ENCODE data around the gene INPP5D. TPM values are rescaled to one million over a fixed set of nuclear protein-coding genes. Genes with fewer than 3 reads are reported as not detected.
"Not testable (repeated sequence)": the region's sequence is repeated elsewhere in the genome, so short reads cannot be mapped to it uniquely, and the experiment has no call there.

The INPP5D gene
- total RNA-seq, 1 donor from 2014 or later: 2.2 TPM

DNA sequence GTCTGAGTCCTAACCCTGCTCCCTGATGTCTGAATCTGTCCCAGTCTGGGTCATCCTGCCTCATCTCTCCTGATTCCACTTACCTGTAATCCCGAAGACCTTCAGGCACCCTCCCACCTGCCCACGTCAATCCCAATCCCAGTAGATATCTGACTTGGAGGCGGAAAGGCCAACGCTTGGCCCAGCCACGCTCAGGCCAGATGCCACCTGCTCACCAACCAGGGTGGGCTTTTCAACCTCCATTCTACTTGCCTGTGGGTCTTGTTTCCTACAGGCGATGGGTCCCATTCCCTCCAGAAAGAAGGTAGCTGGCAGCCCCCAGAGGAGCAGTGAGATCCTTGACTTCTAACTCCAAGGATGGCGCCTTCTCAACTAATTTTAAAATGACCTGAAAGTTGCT, 59.7 kb downstream of the INPP5D start:
- Mint-ChIP-seq H3K27ac (ENCODE audit: unreplicated experiment) (no peak overlapping the region), H3K9me3 (ENCODE audit: unreplicated experiment) (no peaks in the 10 kb centered on the region), H3K4me3 (ENCODE audit: unreplicated experiment) (no peak overlapping the region), H3K27me3 (ENCODE audit: unreplicated experiment) (peaks cover 2% of the 10 kb centered on the region), H3K36me3 (ENCODE audit: unreplicated experiment) (no peaks in the 10 kb centered on the region), H3K4me1 (ENCODE audit: low read depth, unreplicated experiment) (no peaks in the 10 kb centered on the region)
- TF ChIP-seq, protein P1, sequence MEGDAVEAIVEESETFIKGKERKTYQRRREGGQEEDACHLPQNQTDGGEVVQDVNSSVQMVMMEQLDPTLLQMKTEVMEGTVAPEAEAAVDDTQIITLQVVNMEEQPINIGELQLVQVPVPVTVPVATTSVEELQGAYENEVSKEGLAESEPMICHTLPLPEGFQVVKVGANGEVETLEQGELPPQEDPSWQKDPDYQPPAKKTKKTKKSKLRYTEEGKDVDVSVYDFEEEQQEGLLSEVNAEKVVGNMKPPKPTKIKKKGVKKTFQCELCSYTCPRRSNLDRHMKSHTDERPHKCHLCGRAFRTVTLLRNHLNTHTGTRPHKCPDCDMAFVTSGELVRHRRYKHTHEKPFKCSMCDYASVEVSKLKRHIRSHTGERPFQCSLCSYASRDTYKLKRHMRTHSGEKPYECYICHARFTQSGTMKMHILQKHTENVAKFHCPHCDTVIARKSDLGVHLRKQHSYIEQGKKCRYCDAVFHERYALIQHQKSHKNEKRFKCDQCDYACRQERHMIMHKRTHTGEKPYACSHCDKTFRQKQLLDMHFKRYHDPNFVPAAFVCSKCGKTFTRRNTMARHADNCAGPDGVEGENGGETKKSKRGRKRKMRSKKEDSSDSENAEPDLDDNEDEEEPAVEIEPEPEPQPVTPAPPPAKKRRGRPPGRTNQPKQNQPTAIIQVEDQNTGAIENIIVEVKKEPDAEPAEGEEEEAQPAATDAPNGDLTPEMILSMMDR (IDR thresholded peaks at IDR 0.05; ENCODE audit: partially characterized antibody, unreplicated experiment): no peak
- no peak for DNase-seq

DNA sequence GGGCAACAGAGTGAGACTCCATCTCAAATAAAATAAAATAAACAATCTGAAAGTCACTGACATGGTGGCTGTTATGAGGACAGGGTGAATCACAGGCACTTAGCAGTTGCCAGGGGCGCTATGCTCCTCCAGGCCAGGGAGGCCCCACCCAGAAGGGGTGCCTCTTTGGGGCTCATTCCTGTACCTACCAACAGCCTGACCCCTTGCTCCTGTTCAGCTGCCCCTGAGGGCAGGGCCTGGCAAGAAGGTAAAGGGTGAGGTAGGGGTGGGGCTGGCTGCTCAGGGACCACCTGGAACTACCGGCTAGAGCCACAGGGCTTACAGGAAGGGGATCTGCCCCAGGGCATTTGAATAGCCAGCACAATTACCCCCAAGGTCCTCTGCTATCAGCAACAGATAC, 60.3 kb downstream of the INPP5D start:
- no peaks in the 10 kb centered on the region for H3K4me1 Mint-ChIP-seq (ENCODE audit: low read depth, unreplicated experiment)
- no peaks in the 10 kb centered on the region for H3K9me3 Mint-ChIP-seq (ENCODE audit: unreplicated experiment)
- TF ChIP-seq, protein P1 (IDR thresholded peaks at IDR 0.05; ENCODE audit: partially characterized antibody, unreplicated experiment): no peak
- no peak overlapping the region for H3K4me3 Mint-ChIP-seq (ENCODE audit: unreplicated experiment)
- no peak for DNase-seq
- no peak overlapping the region for H3K27ac Mint-ChIP-seq (ENCODE audit: unreplicated experiment)
- H3K27me3 Mint-ChIP-seq (ENCODE audit: unreplicated experiment): peaks cover 2% of the 10 kb centered on the region
- no peaks in the 10 kb centered on the region for H3K36me3 Mint-ChIP-seq (ENCODE audit: unreplicated experiment)

DNA sequence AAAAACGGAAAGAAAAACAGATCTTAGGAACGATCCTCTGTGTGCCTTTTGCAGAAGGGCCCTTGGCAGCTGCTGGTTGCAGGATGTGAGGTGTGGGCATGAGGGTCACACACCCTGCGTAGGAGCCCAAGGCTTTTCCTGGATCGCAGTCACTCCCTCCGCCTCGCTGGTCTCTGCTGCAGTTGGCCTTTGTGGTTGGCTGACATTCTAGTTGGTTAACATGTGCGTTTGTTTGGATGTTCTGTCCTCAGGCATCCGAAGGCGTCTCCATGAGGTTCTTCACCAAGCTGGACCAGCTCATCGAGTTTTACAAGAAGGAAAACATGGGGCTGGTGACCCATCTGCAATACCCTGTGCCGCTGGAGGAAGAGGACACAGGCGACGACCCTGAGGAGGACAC, 61.7 kb downstream of the INPP5D start:
- DNase-seq: no peak
- Mint-ChIP-seq H3K9me3 (ENCODE audit: unreplicated experiment) (no peaks in the 10 kb centered on the region), H3K36me3 (ENCODE audit: unreplicated experiment) (no peaks in the 10 kb centered on the region), H3K27ac (ENCODE audit: unreplicated experiment) (no peak overlapping the region), H3K4me3 (ENCODE audit: unreplicated experiment) (no peak overlapping the region), H3K27me3 (ENCODE audit: unreplicated experiment) (peaks cover 2% of the 10 kb centered on the region), H3K4me1 (ENCODE audit: low read depth, unreplicated experiment) (no peaks in the 10 kb centered on the region)
- TF ChIP-seq, protein P1 (IDR thresholded peaks at IDR 0.05; ENCODE audit: partially characterized antibody, unreplicated experiment): no peak

DNA sequence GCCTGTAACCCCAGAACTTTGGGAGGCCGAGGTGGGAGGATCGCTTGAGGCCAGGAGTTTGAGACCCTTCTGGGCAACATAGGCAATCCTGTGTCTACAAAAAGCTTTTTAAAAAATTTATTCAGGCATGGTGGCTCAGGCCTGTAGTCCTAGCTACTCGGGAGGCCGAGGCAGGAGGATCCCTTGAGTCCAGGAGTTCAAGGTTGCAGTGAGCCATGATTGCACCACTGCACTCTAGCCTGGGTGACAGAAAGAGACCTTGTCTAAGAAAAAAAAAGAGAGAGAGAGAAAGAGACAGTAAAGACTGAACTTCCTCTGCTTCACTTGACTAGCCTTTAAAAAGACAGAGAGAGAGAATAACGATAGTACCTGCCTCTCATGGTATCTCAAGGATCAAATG, 62.4 kb downstream of the INPP5D start:
- no peaks in the 10 kb centered on the region for H3K36me3 Mint-ChIP-seq (ENCODE audit: unreplicated experiment)
- peaks cover 2% of the 10 kb centered on the region for H3K27me3 Mint-ChIP-seq (ENCODE audit: unreplicated experiment)
- no peak overlapping the region for H3K27ac Mint-ChIP-seq (ENCODE audit: unreplicated experiment)
- TF ChIP-seq, protein P1 (IDR thresholded peaks at IDR 0.05; ENCODE audit: partially characterized antibody, unreplicated experiment): no peak
- no peak overlapping the region for H3K4me3 Mint-ChIP-seq (ENCODE audit: unreplicated experiment)
- DNase-seq: no peak
- H3K4me1 Mint-ChIP-seq (ENCODE audit: low read depth, unreplicated experiment): no peaks in the 10 kb centered on the region
- no peaks in the 10 kb centered on the region for H3K9me3 Mint-ChIP-seq (ENCODE audit: unreplicated experiment)

DNA sequence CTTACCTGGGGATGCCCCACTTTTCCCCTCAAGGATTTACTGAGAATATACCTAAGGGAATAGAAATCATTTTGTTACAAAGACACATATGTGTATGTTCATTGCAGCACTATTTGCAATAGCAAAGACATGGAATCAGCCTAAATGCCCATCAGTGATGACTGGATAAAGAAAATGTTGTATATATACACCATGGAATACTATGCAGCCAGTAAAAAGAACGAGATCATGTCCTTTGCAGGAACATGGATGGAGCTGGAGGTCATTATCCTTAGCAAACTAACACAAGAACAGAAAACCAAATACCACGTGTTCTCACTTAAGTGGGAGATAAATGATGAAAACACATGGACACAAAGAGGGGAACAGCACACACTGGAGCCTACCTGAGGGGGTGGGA, 63.4 kb downstream of the INPP5D start:
- DNase-seq; H3K4me3 Mint-ChIP-seq (ENCODE audit: unreplicated experiment); H3K36me3 Mint-ChIP-seq (ENCODE audit: unreplicated experiment); H3K27ac Mint-ChIP-seq (ENCODE audit: unreplicated experiment); H3K9me3 Mint-ChIP-seq (ENCODE audit: unreplicated experiment); H3K4me1 Mint-ChIP-seq (ENCODE audit: low read depth, unreplicated experiment); H3K27me3 Mint-ChIP-seq (ENCODE audit: unreplicated experiment): not testable (repeated sequence)
